Ectodermal cell (in vitro differentiated cells): ENCODE measurements around the gene TRMT5. TPM values are rescaled to one million over a fixed set of nuclear protein-coding genes. Genes with fewer than 3 reads are reported as not detected.

Experiments used
- H3K27ac ChIP-seq: 2 replicates; pipeline ENCODE4 v1.7.0; 2013; ENCODE audit warnings: mild to moderate bottlenecking, low read depth, low read length; ENCODE audit not compliant: insufficient read depth, poor library complexity, severe bottlenecking
- H3K27me3 ChIP-seq: 2 replicates; pipeline ENCODE4 v1.7.0; 2013; ENCODE audit warnings: mild to moderate bottlenecking, low read length; ENCODE audit not compliant: insufficient read depth, control insufficient read depth, poor library complexity, severe bottlenecking
- H3K36me3 ChIP-seq: one replicate; pipeline ENCODE4 v1.7.0; 2013; ENCODE audit warnings: low read length; ENCODE audit not compliant: control insufficient read depth, insufficient read depth
- H3K4me1 ChIP-seq: one replicate; pipeline ENCODE4 v1.7.0; 2013; ENCODE audit warnings: low read length; ENCODE audit not compliant: control insufficient read depth, insufficient read depth
- H3K4me3 ChIP-seq: 2 replicates; pipeline ENCODE4 v1.7.0; 2013; ENCODE audit warnings: low read depth, low read length, control low read depth; ENCODE audit not compliant: insufficient read depth
- H3K9me3 ChIP-seq: 2 replicates; pipeline ENCODE4 v1.7.0; 2013; ENCODE audit warnings: mild to moderate bottlenecking, low read length, moderate library complexity; ENCODE audit not compliant: control insufficient read depth
- WGBS, 2 experiments: methylation state at CpG; one replicate each; pipeline ENCODE4 v1.1.7; 2013; ENCODE audit warnings: missing lambda C conversion rate in 2 of 2; 5-methylcytosine and 5-hydroxymethylcytosine counted together
- polyA plus RNA-seq, 4 experiments: library from polyadenylated mRNA; stranded (reverse); fragments of 50-300 nt; gene quantifications; one replicate each; pipeline ENCODE4 v1.2.3, GENCODE V29; 2013

The TRMT5 gene
- polyA plus RNA-seq (2013, experiment 1 of 4), result 22.9 TPM
- polyA plus RNA-seq (2013, experiment 2 of 4), result 23.3 TPM
- polyA plus RNA-seq (2013, experiment 3 of 4), result 19.2 TPM
- 18.0 TPM for polyA plus RNA-seq (2013, experiment 4 of 4)

- WGBS, 2 experiments, result 0% methylated on average over 59 of the region's 59 CpGs
- Histone ChIP-seq H3K4me3 (peak within 1 kb of the TSS; percentile 73), H3K27me3 (no peaks in the 10 kb centered on the region), H3K36me3 (no peaks in the 10 kb centered on the region), H3K9me3 (no peaks in the 10 kb centered on the region), H3K27ac (peak within 1 kb of the TSS; percentile 78), H3K4me1 (no peaks in the 10 kb centered on the region)
Measured at GRCh38 chr14:60980811-60981632, at the start of gene TRMT5, which contains the start of gene SLC38A6. TRMT5 (minus strand) TSS chr14:60981079; CDS start chr14:60980973, 106 bp downstream. SLC38A6 (plus strand) TSS chr14:60981245; CDS start chr14:60981278, 33 bp downstream.

- WGBS, 2 experiments, result 80 to 90% methylated on average over 1 to 2 of the region's 2 CpGs
- H3K4me3 ChIP-seq, result no peak overlapping the region
- no peak overlapping the region for H3K27ac ChIP-seq
- no peaks in the 10 kb centered on the region for H3K4me1 ChIP-seq
- no peaks in the 10 kb centered on the region for H3K9me3 ChIP-seq
- H3K36me3 ChIP-seq, result no peaks in the 10 kb centered on the region
- no peaks in the 10 kb centered on the region for H3K27me3 ChIP-seq
Measured at GRCh38 chr14:61026526-61026925, 45.6 kb upstream of the TRMT5 start.

- Histone ChIP-seq H3K4me3 (no peak overlapping the region), H3K4me1 (no peaks in the 10 kb centered on the region), H3K27me3 (no peaks in the 10 kb centered on the region), H3K27ac (no peak overlapping the region), H3K9me3 (no peaks in the 10 kb centered on the region), H3K36me3 (no peaks in the 10 kb centered on the region)
- WGBS, 2 experiments, result 58 to 59% methylated on average over 7 of the region's 7 CpGs
Measured at GRCh38 chr14:61025251-61026223, 44.7 kb upstream of the TRMT5 start.

- no peak overlapping the region for H3K27ac ChIP-seq
- no peaks in the 10 kb centered on the region for H3K4me1 ChIP-seq
- H3K9me3 ChIP-seq, result no peaks in the 10 kb centered on the region
- no peaks in the 10 kb centered on the region for H3K36me3 ChIP-seq
- no peak overlapping the region for H3K4me3 ChIP-seq
- H3K27me3 ChIP-seq, result no peaks in the 10 kb centered on the region
- WGBS, 2 experiments, result 73% methylated on average over 1 of the region's 1 CpG
Measured at GRCh38 chr14:61019537-61019936, 38.7 kb upstream of the TRMT5 start.

- H3K4me1 ChIP-seq, result no peaks in the 10 kb centered on the region
- H3K27me3 ChIP-seq, result no peaks in the 10 kb centered on the region
- 88 to 100% methylated on average over 1 of the region's 1 CpG for WGBS, 2 experiments
- no peak overlapping the region for H3K27ac ChIP-seq
- H3K36me3 ChIP-seq, result no peaks in the 10 kb centered on the region
- H3K9me3 ChIP-seq, result no peaks in the 10 kb centered on the region
- H3K4me3 ChIP-seq, result no peak overlapping the region
Measured at GRCh38 chr14:61003571-61003970, 22.7 kb upstream of the TRMT5 start.

GRCh38 chr14:60999536-60999935 lies 18.7 kb upstream of the TRMT5 start:
- no peaks in the 10 kb centered on the region for H3K9me3 ChIP-seq
- H3K36me3 ChIP-seq, result peaks cover 3% of the 10 kb centered on the region
- H3K4me1 ChIP-seq, result no peaks in the 10 kb centered on the region
- WGBS, 2 experiments, result 91 to 100% methylated on average over 1 to 2 of the region's 2 CpGs
- H3K27ac ChIP-seq, result no peak overlapping the region
- H3K4me3 ChIP-seq, result no peak overlapping the region
- H3K27me3 ChIP-seq, result no peaks in the 10 kb centered on the region

GRCh38 chr14:60998617-60999016 lies 17.7 kb upstream of the TRMT5 start:
- no peak overlapping the region for H3K27ac ChIP-seq
- no peak overlapping the region for H3K4me3 ChIP-seq
- no peaks in the 10 kb centered on the region for H3K4me1 ChIP-seq
- no peaks in the 10 kb centered on the region for H3K27me3 ChIP-seq
- H3K36me3 ChIP-seq, result peaks cover 3% of the 10 kb centered on the region
- 85 to 92% methylated on average over 9 of the region's 9 CpGs for WGBS, 2 experiments
- no peaks in the 10 kb centered on the region for H3K9me3 ChIP-seq

GRCh38 chr14:60989599-60989998 lies 8.7 kb upstream of the TRMT5 start:
- Histone ChIP-seq H3K9me3 (no peaks in the 10 kb centered on the region), H3K36me3 (no peaks in the 10 kb centered on the region), H3K27me3 (no peaks in the 10 kb centered on the region), H3K4me1 (no peaks in the 10 kb centered on the region), H3K4me3 (no peak overlapping the region), H3K27ac (no peak overlapping the region)
- 88 to 93% methylated on average over 2 of the region's 2 CpGs for WGBS, 2 experiments

DNA sequence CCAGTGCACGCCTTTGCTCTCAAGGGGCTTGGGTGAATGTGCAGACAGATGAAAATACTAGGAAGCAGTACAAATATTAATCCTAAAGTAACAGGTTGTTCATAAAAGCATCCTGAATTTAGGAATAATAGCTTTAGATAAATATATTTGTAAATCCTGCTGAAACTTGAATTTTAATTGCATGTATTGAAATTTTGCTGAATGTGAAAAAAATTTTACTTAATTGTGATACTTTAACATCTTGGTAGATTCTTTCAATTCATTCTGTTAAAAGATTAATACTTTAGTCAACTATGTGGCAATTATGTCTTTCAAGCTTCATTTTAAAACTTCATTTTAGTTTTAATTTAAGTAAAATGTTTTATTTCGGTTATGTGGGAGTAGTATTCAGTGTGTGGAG lies 5.6 kb upstream of the TRMT5 start:
- Histone ChIP-seq H3K27ac (no peak overlapping the region), H3K9me3 (no peaks in the 10 kb centered on the region), H3K27me3 (no peaks in the 10 kb centered on the region), H3K4me1 (no peaks in the 10 kb centered on the region), H3K4me3 (no peak overlapping the region), H3K36me3 (no peaks in the 10 kb centered on the region)
- WGBS, 2 experiments, result 83 to 100% methylated on average over 1 to 2 of the region's 2 CpGs

- no peak overlapping the region for H3K4me3 ChIP-seq
- no peaks in the 10 kb centered on the region for H3K9me3 ChIP-seq
- H3K27me3 ChIP-seq, result no peaks in the 10 kb centered on the region
- WGBS, 2 experiments, result no CpG with 5 or more reads among the region's 1 CpG
- H3K4me1 ChIP-seq, result no peaks in the 10 kb centered on the region
- no peak overlapping the region for H3K27ac ChIP-seq
- no peaks in the 10 kb centered on the region for H3K36me3 ChIP-seq
Measured at GRCh38 chr14:60984196-60984595, 3.3 kb upstream of the TRMT5 start.
